Epithelial cell of prostate (primary cell): ENCODE results near the gene R3HDM4.
A peak's percentile ranks its signal among the peaks of the same experiment; 100 is the strongest.

Experiments
- DNase-seq: peaks from one replicate; pipeline ENCODE4 v3.0.0-alpha.2; 2011; ENCODE audit warnings: low read depth, low spot score
- H3K27ac ChIP-seq: fragments of 450-650 bp; 2 replicates; pipeline ENCODE4 v1.5.1; 2017; ENCODE audit warnings: mild to moderate bottlenecking

The R3HDM4 gene

GRCh38 chr19:947707-948539 is 34.9 kb upstream of the R3HDM4 start:
- H3K27ac ChIP-seq, result no peak overlapping the region
- DNase-seq, result no peak

GRCh38 chr19:947090-947706 is 34.2 kb upstream of the R3HDM4 start:
- no peak overlapping the region for H3K27ac ChIP-seq
- DNase-seq, result no peak

GRCh38 chr19:945401-946252 is 32.6 kb upstream of the R3HDM4 start:
- no peak for DNase-seq
- no peak overlapping the region for H3K27ac ChIP-seq

GRCh38 chr19:944663-945241 is 31.7 kb upstream of the R3HDM4 start:
- H3K27ac ChIP-seq, result no peak overlapping the region
- no peak for DNase-seq

GRCh38 chr19:944171-944567 is 31.1 kb upstream of the R3HDM4 start:
- no peak for DNase-seq
- no peak overlapping the region for H3K27ac ChIP-seq

- H3K27ac ChIP-seq, result no peak overlapping the region
- no peak for DNase-seq
Observed at GRCh38 chr19:943551-944170, 30.6 kb upstream of the R3HDM4 start.

- no peak for DNase-seq
- H3K27ac ChIP-seq, result no peak overlapping the region
Observed at GRCh38 chr19:942133-942645, 29.2 kb upstream of the R3HDM4 start.

GRCh38 chr19:941292-942132 is 28.5 kb upstream of the R3HDM4 start:
- peak overlapping the region; percentile 60 for H3K27ac ChIP-seq
- no peak for DNase-seq

GRCh38 chr19:940591-941291 is 27.7 kb upstream of the R3HDM4 start:
- H3K27ac ChIP-seq, result peak overlapping the region; percentile 60
- DNase-seq, result no peak

GRCh38 chr19:939922-940321 is 26.9 kb upstream of the R3HDM4 start:
- H3K27ac ChIP-seq, result peak overlapping the region; percentile 60
- no peak for DNase-seq

GRCh38 chr19:939439-939838 is 26.4 kb upstream of the R3HDM4 start:
- no peak for DNase-seq
- no peak overlapping the region for H3K27ac ChIP-seq

GRCh38 chr19:938233-938923 is 25.4 kb upstream of the R3HDM4 start:
- H3K27ac ChIP-seq, result no peak overlapping the region
- no peak for DNase-seq

GRCh38 chr19:937259-937694 is 24.3 kb upstream of the R3HDM4 start:
- DNase-seq, result no peak
- H3K27ac ChIP-seq, result no peak overlapping the region

- DNase-seq, result no peak
- H3K27ac ChIP-seq, result no peak overlapping the region
Observed at GRCh38 chr19:936175-936546, 23.1 kb upstream of the R3HDM4 start.

- DNase-seq, result no peak
- no peak overlapping the region for H3K27ac ChIP-seq
Observed at GRCh38 chr19:934865-935479, 22.0 kb upstream of the R3HDM4 start.

- DNase-seq, result no peak
- H3K27ac ChIP-seq, result no peak overlapping the region
Observed at GRCh38 chr19:934197-934840, 21.3 kb upstream of the R3HDM4 start.

GRCh38 chr19:933553-933882 is 20.5 kb upstream of the R3HDM4 start:
- H3K27ac ChIP-seq, result no peak overlapping the region
- no peak for DNase-seq
